Measurements from ENCODE around the gene EPHB2.

Gene EPHB2

GRCh38 chr1:22816067-22816775, 105.6 kb downstream of the EPHB2 start:
- Histone ChIP-seq H3K4me1 (ENCODE audit: control insufficient read depth, insufficient read depth, low read length) (peaks cover 15% of the 10 kb centered on the region), H3K9me3 (ENCODE audit: control insufficient read depth, low read length) (no peaks in the 10 kb centered on the region), H3K36me3 (ENCODE audit: control insufficient read depth, insufficient read depth, low read length, severe bottlenecking) (no peaks in the 10 kb centered on the region), H3K27me3 (replicated peaks; ENCODE audit: control insufficient read depth, insufficient read depth, low read length) (no peaks in the 10 kb centered on the region), H3K4me3 (ENCODE audit: low read length) (no peak overlapping the region), H3K9ac (ENCODE audit: low read length) (no peak overlapping the region)
- no peak for DNase-seq (ENCODE audit: low read depth)

- no peaks in the 10 kb centered on the region for H3K27me3 ChIP-seq (replicated peaks; ENCODE audit: control insufficient read depth, insufficient read depth, low read length)
- H3K9ac ChIP-seq (ENCODE audit: low read length) = no peak overlapping the region
- no peaks in the 10 kb centered on the region for H3K9me3 ChIP-seq (ENCODE audit: control insufficient read depth, low read length)
- H3K4me1 ChIP-seq (ENCODE audit: control insufficient read depth, insufficient read depth, low read length) = peaks cover 15% of the 10 kb centered on the region
- H3K36me3 ChIP-seq (ENCODE audit: control insufficient read depth, insufficient read depth, low read length, severe bottlenecking) = no peaks in the 10 kb centered on the region
- no peak overlapping the region for H3K4me3 ChIP-seq (ENCODE audit: low read length)
- no peak for DNase-seq (ENCODE audit: low read depth)
These were observed 106.2 kb downstream of the EPHB2 start for GRCh38 chr1:22816803-22817202.

GRCh38 chr1:22817462-22817861, 106.8 kb downstream of the EPHB2 start:
- no peak for DNase-seq (ENCODE audit: low read depth)
- no peaks in the 10 kb centered on the region for H3K9me3 ChIP-seq (ENCODE audit: control insufficient read depth, low read length)
- no peak overlapping the region for H3K4me3 ChIP-seq (ENCODE audit: low read length)
- peaks cover 15% of the 10 kb centered on the region for H3K4me1 ChIP-seq (ENCODE audit: control insufficient read depth, insufficient read depth, low read length)
- no peaks in the 10 kb centered on the region for H3K27me3 ChIP-seq (replicated peaks; ENCODE audit: control insufficient read depth, insufficient read depth, low read length)
- H3K36me3 ChIP-seq (ENCODE audit: control insufficient read depth, insufficient read depth, low read length, severe bottlenecking) = no peaks in the 10 kb centered on the region
- H3K9ac ChIP-seq (ENCODE audit: low read length) = no peak overlapping the region

GRCh38 chr1:22818061-22818770, 107.6 kb downstream of the EPHB2 start:
- Histone ChIP-seq H3K27me3 (replicated peaks; ENCODE audit: control insufficient read depth, insufficient read depth, low read length) (no peaks in the 10 kb centered on the region), H3K9me3 (ENCODE audit: control insufficient read depth, low read length) (no peaks in the 10 kb centered on the region), H3K36me3 (ENCODE audit: control insufficient read depth, insufficient read depth, low read length, severe bottlenecking) (no peaks in the 10 kb centered on the region), H3K9ac (ENCODE audit: low read length) (no peak overlapping the region), H3K4me3 (ENCODE audit: low read length) (no peak overlapping the region), H3K4me1 (ENCODE audit: control insufficient read depth, insufficient read depth, low read length) (peaks cover 15% of the 10 kb centered on the region)
- DNase-seq (ENCODE audit: low read depth) = no peak

GRCh38 chr1:22819361-22819760, 108.7 kb downstream of the EPHB2 start:
- no peak for DNase-seq (ENCODE audit: low read depth)
- no peaks in the 10 kb centered on the region for H3K9me3 ChIP-seq (ENCODE audit: control insufficient read depth, low read length)

GRCh38 chr1:22821027-22821426, 110.4 kb downstream of the EPHB2 start:
- H3K9ac ChIP-seq (ENCODE audit: low read length) = no peak overlapping the region
- H3K9me3 ChIP-seq (ENCODE audit: control insufficient read depth, low read length) = no peaks in the 10 kb centered on the region
- no peak for DNase-seq (ENCODE audit: low read depth)
- H3K4me3 ChIP-seq (ENCODE audit: low read length) = no peak overlapping the region
- H3K27me3 ChIP-seq (replicated peaks; ENCODE audit: control insufficient read depth, insufficient read depth, low read length) = peaks cover 4% of the 10 kb centered on the region
- no peaks in the 10 kb centered on the region for H3K36me3 ChIP-seq (ENCODE audit: control insufficient read depth, insufficient read depth, low read length, severe bottlenecking)
- H3K4me1 ChIP-seq (ENCODE audit: control insufficient read depth, insufficient read depth, low read length) = peaks cover 7% of the 10 kb centered on the region

More at GRCh38 chr1:22819361-22819760, 108.7 kb downstream of the EPHB2 start:
- peaks cover 15% of the 10 kb centered on the region for H3K4me1 ChIP-seq (ENCODE audit: control insufficient read depth, insufficient read depth, low read length)
- no peak overlapping the region for H3K4me3 ChIP-seq (ENCODE audit: low read length)
- H3K9ac ChIP-seq (ENCODE audit: low read length) = no peak overlapping the region
- H3K27me3 ChIP-seq (replicated peaks; ENCODE audit: control insufficient read depth, insufficient read depth, low read length) = no peaks in the 10 kb centered on the region
- no peaks in the 10 kb centered on the region for H3K36me3 ChIP-seq (ENCODE audit: control insufficient read depth, insufficient read depth, low read length, severe bottlenecking)

- no peaks in the 10 kb centered on the region for H3K9me3 ChIP-seq (ENCODE audit: control insufficient read depth, low read length)
- H3K36me3 ChIP-seq (ENCODE audit: control insufficient read depth, insufficient read depth, low read length, severe bottlenecking) = no peaks in the 10 kb centered on the region
- no peak for DNase-seq (ENCODE audit: low read depth)
- H3K4me1 ChIP-seq (ENCODE audit: control insufficient read depth, insufficient read depth, low read length) = peaks cover 12% of the 10 kb centered on the region
- no peak overlapping the region for H3K9ac ChIP-seq (ENCODE audit: low read length)
- H3K27me3 ChIP-seq (replicated peaks; ENCODE audit: control insufficient read depth, insufficient read depth, low read length) = peaks cover 4% of the 10 kb centered on the region
- no peak overlapping the region for H3K4me3 ChIP-seq (ENCODE audit: low read length)
These were observed 111.7 kb downstream of the EPHB2 start for GRCh38 chr1:22822371-22822770.

- Histone ChIP-seq H3K9ac (ENCODE audit: low read length) (no peak overlapping the region), H3K4me3 (ENCODE audit: low read length) (no peak overlapping the region), H3K27me3 (replicated peaks; ENCODE audit: control insufficient read depth, insufficient read depth, low read length) (peaks cover 4% of the 10 kb centered on the region), H3K4me1 (ENCODE audit: control insufficient read depth, insufficient read depth, low read length) (peaks cover 18% of the 10 kb centered on the region), H3K36me3 (ENCODE audit: control insufficient read depth, insufficient read depth, low read length, severe bottlenecking) (no peaks in the 10 kb centered on the region), H3K9me3 (ENCODE audit: control insufficient read depth, low read length) (no peaks in the 10 kb centered on the region)
- no peak for DNase-seq (ENCODE audit: low read depth)
These were observed 113.8 kb downstream of the EPHB2 start for GRCh38 chr1:22824466-22824865.

- peaks cover 4% of the 10 kb centered on the region for H3K27me3 ChIP-seq (replicated peaks; ENCODE audit: control insufficient read depth, insufficient read depth, low read length)
- no peak for DNase-seq (ENCODE audit: low read depth)
- no peaks in the 10 kb centered on the region for H3K9me3 ChIP-seq (ENCODE audit: control insufficient read depth, low read length)
- peaks cover 17% of the 10 kb centered on the region for H3K4me1 ChIP-seq (ENCODE audit: control insufficient read depth, insufficient read depth, low read length)
- no peak overlapping the region for H3K9ac ChIP-seq (ENCODE audit: low read length)
- H3K4me3 ChIP-seq (ENCODE audit: low read length) = no peak overlapping the region
- no peaks in the 10 kb centered on the region for H3K36me3 ChIP-seq (ENCODE audit: control insufficient read depth, insufficient read depth, low read length, severe bottlenecking)
These were observed 114.3 kb downstream of the EPHB2 start for GRCh38 chr1:22824975-22825374.

- H3K27me3 ChIP-seq (replicated peaks; ENCODE audit: control insufficient read depth, insufficient read depth, low read length) = peaks cover 4% of the 10 kb centered on the region
- no peak overlapping the region for H3K4me3 ChIP-seq (ENCODE audit: low read length)
- H3K9ac ChIP-seq (ENCODE audit: low read length) = no peak overlapping the region
- no peaks in the 10 kb centered on the region for H3K9me3 ChIP-seq (ENCODE audit: control insufficient read depth, low read length)
- DNase-seq (ENCODE audit: low read depth) = no peak
- no peaks in the 10 kb centered on the region for H3K36me3 ChIP-seq (ENCODE audit: control insufficient read depth, insufficient read depth, low read length, severe bottlenecking)
- H3K4me1 ChIP-seq (ENCODE audit: control insufficient read depth, insufficient read depth, low read length) = peaks cover 17% of the 10 kb centered on the region
These were observed 115.0 kb downstream of the EPHB2 start for GRCh38 chr1:22825486-22826189.
